OCI-LY7 (cell line): ENCODE measurements around the gene PKIB. TPM values are rescaled to one million over a fixed set of nuclear protein-coding genes. Genes with fewer than 3 reads are reported as not detected.

Experiments
- BruUV-seq: library from RNA; stranded (reverse); fragments of 400-500 nt; replicated peaks from 2 replicates; lab custom pipeline; 2021; lab: Mats Ljungman, UMichigan
- CTCF ChIA-PET: fragments of 300-600 bp; sonication (Branson Sonifier 250); formaldehyde crosslinking; loops from one replicate; lab custom pipeline; 2022; ENCODE audit warnings: antibody characterized with exemption; ENCODE audit not compliant: unreplicated experiment; lab: Charles Lee
- POLR2A ChIA-PET: fragments of 300-600 bp; sonication (Branson Sonifier 250); formaldehyde crosslinking; loops from one replicate; lab custom pipeline; 2022; ENCODE audit warnings: antibody characterized with exemption; lab: Charles Lee
- DNase-seq: peaks from one replicate; pipeline ENCODE4 v3.0.0-alpha.2; 2015; ENCODE audit warnings: low spot score
- H2AFZ ChIP-seq: fragments of 200-600 bp; sonication (generic), shearing (Covaris generic); 2 replicates; pipeline ENCODE4 v1.6.1; 2014; ENCODE audit warnings: mild to moderate bottlenecking, antibody characterized with exemption, low read length, moderate library complexity
- H3K27ac ChIP-seq: fragments of 200-600 bp; sonication (generic); 2 replicates; pipeline ENCODE4 v1.5.1; 2014; ENCODE audit warnings: mixed run types, low read depth, mild to moderate bottlenecking, moderate library complexity, low read length, inconsistent platforms; ENCODE audit not compliant: poor library complexity, severe bottlenecking
- H3K36me3 ChIP-seq: fragments of 200-600 bp; sonication (generic); 2 replicates; pipeline ENCODE4 v1.6.1; 2014; ENCODE audit warnings: mild to moderate bottlenecking, antibody characterized with exemption, low read length, moderate library complexity, mixed read lengths; ENCODE audit not compliant: insufficient read depth
- H3K4me1 ChIP-seq: fragments of 200-600 bp; sonication (generic); 2 replicates; pipeline ENCODE4 v1.5.1; 2014; ENCODE audit warnings: mild to moderate bottlenecking, low read length; ENCODE audit not compliant: insufficient read depth, poor library complexity, severe bottlenecking
- H3K4me2 ChIP-seq: fragments of 200-600 bp; sonication (generic); 2 replicates; pipeline ENCODE4 v1.6.1; 2014; ENCODE audit warnings: mild to moderate bottlenecking, low read length
- H3K4me3 ChIP-seq: fragments of 200-600 bp; sonication (generic); 2 replicates; pipeline ENCODE4 v1.5.1; 2014; ENCODE audit warnings: mild to moderate bottlenecking, low read depth, low read length; ENCODE audit not compliant: poor library complexity, severe bottlenecking
- H3K79me2 ChIP-seq: fragments of 200-600 bp; sonication (generic); 2 replicates; pipeline ENCODE4 v1.6.1; 2016; ENCODE audit warnings: low read depth, mild to moderate bottlenecking, low read length, moderate library complexity, mixed read lengths; ENCODE audit not compliant: insufficient read depth
- H3K9me2 ChIP-seq: fragments of 200-600 bp; sonication (generic); 2 replicates; pipeline ENCODE4 v1.6.1; 2016; ENCODE audit warnings: mild to moderate bottlenecking, low read length, mixed read lengths; ENCODE audit not compliant: insufficient read depth
- H3K9me3 ChIP-seq: fragments of 200-600 bp; sonication (generic); 2 replicates; pipeline ENCODE4 v1.6.1; 2014; ENCODE audit warnings: mild to moderate bottlenecking, mixed run types, low read length, mixed read lengths
- H4K20me1 ChIP-seq: fragments of 200-600 bp; sonication (generic); 2 replicates; pipeline ENCODE4 v1.6.1; 2014; ENCODE audit warnings: mild to moderate bottlenecking, antibody characterized with exemption, low read length, moderate library complexity, mixed read lengths; ENCODE audit not compliant: insufficient read depth
- CTCF ChIP-seq: fragments of 200-600 bp; sonication (generic); conservative IDR thresholded peaks from 2 replicates; pipeline ENCODE4 v1.5.1; 2014; ENCODE audit warnings: mild to moderate bottlenecking, antibody characterized with exemption, low read length, moderate library complexity, mixed read lengths
- EZH2phosphoT487 ChIP-seq: fragments of 200-600 bp; sonication (generic); IDR thresholded peaks from 2 replicates; pipeline ENCODE4 v1.6.1; 2018; ENCODE audit warnings: low read depth, borderline replicate concordance, mild to moderate bottlenecking, mixed run types, antibody characterized with exemption, low read length, moderate library complexity, mixed read lengths
- intact Hi-C: fragments of 100-400 bp; cut with micrococcal nuclease; formaldehyde crosslinking; loops from one replicate; pipeline ENCODE4 v1.10.0; 2022; ENCODE audit not compliant: unreplicated experiment
- total RNA-seq, 2 experiments: library from RNA; depleted of rRNA in 1 of 2; stranded (reverse); fragments of >200 nt in 1 of 2; shearing (Covaris generic) in 1 of 2; gene quantifications; 2 replicates each; pipeline ENCODE4 v1.2.3, GENCODE V29; 2014 to 2022

PKIB gene
- total RNA-seq, 2 experiments from 2014 or later: 0.46 TPM; not detected in 1

- DNase-seq: no peak
- H4K20me1 ChIP-seq: no peaks in the 10 kb centered on the region
- H3K79me2 ChIP-seq: no peaks in the 10 kb centered on the region
- no peaks in the 10 kb centered on the region for H3K9me2 ChIP-seq
- H3K4me1 ChIP-seq: no peaks in the 10 kb centered on the region
- ChIA-PET CTCF (no interaction called here), POLR2A (no interaction called here)
- TF ChIP-seq CTCF: no peak
- TF ChIP-seq EZH2phosphoT487: no peak
- intact Hi-C loops: no loop called here
- no peak overlapping the region for H3K27ac ChIP-seq
- no peak overlapping the region for H3K4me2 ChIP-seq
- H3K36me3 ChIP-seq: no peaks in the 10 kb centered on the region
- no peak overlapping the region for H2AFZ ChIP-seq
- H3K4me3 ChIP-seq: no peak overlapping the region
- no peaks in the 10 kb centered on the region for H3K9me3 ChIP-seq
- no TSS peak for BruUV-seq
These were observed 5.5 kb upstream of the PKIB start for GRCh38 chr6:122604676-122605075.

GRCh38 chr6:122610690-122611455 is 668 bp downstream of the PKIB start:
- CTCF ChIA-PET: no interaction called here

More at GRCh38 chr6:122610690-122611455, 668 bp downstream of the PKIB start:
- no TSS peak for BruUV-seq
- Histone ChIP-seq H3K27ac (no peak overlapping the region), H3K9me2 (no peaks in the 10 kb centered on the region), H4K20me1 (no peaks in the 10 kb centered on the region), H3K79me2 (no peaks in the 10 kb centered on the region), H3K4me1 (no peaks in the 10 kb centered on the region), H3K36me3 (no peaks in the 10 kb centered on the region), H3K9me3 (no peaks in the 10 kb centered on the region), H2AFZ (no peak overlapping the region), H3K4me2 (no peak overlapping the region), H3K4me3 (no peak overlapping the region)
- POLR2A ChIA-PET: no interaction called here
- intact Hi-C loops: no loop called here
- TF ChIP-seq CTCF (no peak), EZH2phosphoT487 (no peak)
- no peak for DNase-seq
